Thoracic aorta (tissue), 2 donors: ENCODE data around the gene DLK2. TPM values are rescaled to one million over a fixed set of nuclear protein-coding genes. Genes with fewer than 3 reads are reported as not detected.
"Not testable (repeated sequence)": the region's sequence is repeated elsewhere in the genome, so short reads cannot be mapped to it uniquely, and the experiment has no call there.

Experiments used
- ATAC-seq: fragments of 150-250 bp; one replicate; pipeline ENCODE4 v1.8.0; 2017; ENCODE audit warnings: low read depth; ENCODE audit not compliant: insufficient number of reproducible peaks, low FRiP score
- DNase-seq: peaks from one replicate; pipeline ENCODE4 v3.0.0-alpha.2; 2020; ENCODE audit warnings: low spot score
- H3K27ac ChIP-seq, 2 donors: fragments of 200-600 bp; sonication (generic); 1 replicate in 1 of 2; 2 replicates in 1 of 2; pipeline ENCODE4 v1.5.1; 2016; ENCODE audit warnings: mild to moderate bottlenecking in 2 of 2, moderate library complexity in 2 of 2
- H3K27me3 ChIP-seq: fragments of 200-600 bp; sonication (generic); replicated peaks from 2 replicates; pipeline ENCODE4 v1.6.0; 2016; ENCODE audit warnings: mild to moderate bottlenecking; ENCODE audit not compliant: insufficient read depth
- H3K36me3 ChIP-seq: fragments of 200-600 bp; sonication (generic); one replicate; pipeline ENCODE4 v1.5.1; 2016
- H3K4me1 ChIP-seq, 2 donors: fragments of 200-600 bp; sonication (generic); 1 replicate in 1 of 2; 2 replicates in 1 of 2; pipeline versions ENCODE4 v1.5.1 to v1.6.0; 2016; ENCODE audit warnings: low read depth in 2 of 2, mild to moderate bottlenecking in 1 of 2; ENCODE audit not compliant: control insufficient read depth in 1 of 2
- H3K4me3 ChIP-seq: fragments of 200-600 bp; sonication (generic); 2 replicates; pipeline ENCODE4 v1.5.1; 2016; ENCODE audit warnings: mild to moderate bottlenecking
- H3K9me3 ChIP-seq: fragments of 200-600 bp; sonication (generic); 2 replicates; pipeline ENCODE4 v1.5.1; 2016
- total RNA-seq, 2 donors: library from RNA; depleted of rRNA; stranded (reverse); fragments of >200 nt; gene quantifications; one replicate each; pipeline versions ENCODE4 v1.1.0 to v1.2.3, GENCODE V29; 2016
- TF ChIP-seq, protein P1 (sequence below): fragments of 200-600 bp; sonication (generic); IDR thresholded peaks from one replicate; pipeline ENCODE4 v1.5.1; 2019; ENCODE audit warnings: antibody characterized with exemption

Gene DLK2
- total RNA-seq, 2 donors from 2014 or later = not detected

DNA sequence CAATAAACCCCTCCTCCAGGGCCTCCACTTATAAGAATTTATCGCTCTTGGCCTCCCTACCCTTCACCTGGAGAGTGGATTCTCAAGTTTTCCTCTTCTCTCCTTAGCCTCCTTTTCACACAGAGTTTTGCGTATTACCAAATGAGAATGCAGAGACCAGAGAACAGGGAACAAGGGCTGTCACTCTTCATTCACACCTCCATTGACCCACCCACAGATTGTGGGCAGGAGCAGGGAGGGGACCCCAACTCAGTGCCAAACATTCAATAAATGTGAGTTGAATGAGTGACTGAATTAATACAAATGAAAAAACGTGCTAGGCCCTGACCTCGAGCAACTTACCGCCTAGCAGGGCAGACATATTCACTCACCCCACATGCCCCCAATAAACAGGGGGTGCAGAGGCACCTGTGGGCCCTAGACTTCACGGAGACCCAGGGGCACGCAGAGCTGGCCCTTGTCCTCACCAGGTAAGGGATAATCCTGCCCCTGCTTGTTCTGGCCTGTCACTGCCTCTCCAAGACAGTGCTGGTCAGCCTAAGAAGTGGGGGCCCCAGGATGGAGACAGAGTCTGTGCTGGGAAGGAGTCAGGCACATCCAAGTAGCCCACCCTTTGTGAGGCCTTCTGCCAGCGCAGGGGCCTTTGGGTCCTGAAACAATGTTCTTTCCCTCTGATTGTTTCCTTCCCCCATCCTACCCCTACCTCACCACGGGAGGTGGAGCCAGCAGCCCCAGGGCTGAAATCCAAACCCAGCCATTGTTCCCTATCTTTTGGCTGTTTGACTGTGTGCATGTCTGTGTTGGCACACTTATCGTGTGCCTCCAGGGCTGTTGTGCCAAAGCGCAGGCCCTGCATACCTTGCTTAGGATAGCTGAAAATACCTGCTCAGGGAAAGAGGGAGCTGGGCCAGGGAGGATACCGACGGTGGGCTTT lies 13.7 kb upstream of the DLK2 start:
- no peaks in the 10 kb centered on the region for H3K36me3 ChIP-seq
- no peak overlapping the region for H3K4me3 ChIP-seq
- TF ChIP-seq, protein P1, sequence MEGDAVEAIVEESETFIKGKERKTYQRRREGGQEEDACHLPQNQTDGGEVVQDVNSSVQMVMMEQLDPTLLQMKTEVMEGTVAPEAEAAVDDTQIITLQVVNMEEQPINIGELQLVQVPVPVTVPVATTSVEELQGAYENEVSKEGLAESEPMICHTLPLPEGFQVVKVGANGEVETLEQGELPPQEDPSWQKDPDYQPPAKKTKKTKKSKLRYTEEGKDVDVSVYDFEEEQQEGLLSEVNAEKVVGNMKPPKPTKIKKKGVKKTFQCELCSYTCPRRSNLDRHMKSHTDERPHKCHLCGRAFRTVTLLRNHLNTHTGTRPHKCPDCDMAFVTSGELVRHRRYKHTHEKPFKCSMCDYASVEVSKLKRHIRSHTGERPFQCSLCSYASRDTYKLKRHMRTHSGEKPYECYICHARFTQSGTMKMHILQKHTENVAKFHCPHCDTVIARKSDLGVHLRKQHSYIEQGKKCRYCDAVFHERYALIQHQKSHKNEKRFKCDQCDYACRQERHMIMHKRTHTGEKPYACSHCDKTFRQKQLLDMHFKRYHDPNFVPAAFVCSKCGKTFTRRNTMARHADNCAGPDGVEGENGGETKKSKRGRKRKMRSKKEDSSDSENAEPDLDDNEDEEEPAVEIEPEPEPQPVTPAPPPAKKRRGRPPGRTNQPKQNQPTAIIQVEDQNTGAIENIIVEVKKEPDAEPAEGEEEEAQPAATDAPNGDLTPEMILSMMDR = no peak
- DNase-seq (no peak), ATAC-seq (no peak)
- no peaks in the 10 kb centered on the region for H3K4me1 ChIP-seq
- H3K9me3 ChIP-seq = no peaks in the 10 kb centered on the region
- no peaks in the 10 kb centered on the region for H3K27me3 ChIP-seq
- H3K27ac ChIP-seq = no peak overlapping the region

DNA sequence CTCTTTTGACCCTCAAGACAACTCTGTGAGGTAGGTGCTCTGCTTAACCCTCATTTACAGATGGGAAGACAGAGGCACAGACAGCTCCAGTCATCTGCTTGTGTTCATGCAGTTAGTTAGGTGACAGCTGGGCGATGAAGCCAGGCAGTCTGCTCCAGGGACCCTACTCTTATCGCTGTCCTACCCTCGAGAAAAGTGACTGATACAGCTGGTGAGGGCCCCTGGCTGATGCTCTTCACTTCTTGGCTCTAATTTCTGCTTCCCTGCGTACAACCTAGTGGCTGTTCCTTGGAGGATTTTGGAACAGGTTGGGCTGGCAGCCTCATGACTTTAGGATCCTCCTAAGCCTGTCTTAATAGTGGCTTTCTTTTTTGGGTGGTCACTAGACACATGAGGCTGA lies 12.9 kb upstream of the DLK2 start:
- DNase-seq = no peak
- ATAC-seq = no peak
- Histone ChIP-seq H3K4me3 (no peak overlapping the region), H3K4me1 (no peaks in the 10 kb centered on the region), H3K27me3 (no peaks in the 10 kb centered on the region), H3K36me3 (no peaks in the 10 kb centered on the region), H3K27ac (no peak overlapping the region), H3K9me3 (no peaks in the 10 kb centered on the region)
- TF ChIP-seq, protein P1 = no peak

DNA sequence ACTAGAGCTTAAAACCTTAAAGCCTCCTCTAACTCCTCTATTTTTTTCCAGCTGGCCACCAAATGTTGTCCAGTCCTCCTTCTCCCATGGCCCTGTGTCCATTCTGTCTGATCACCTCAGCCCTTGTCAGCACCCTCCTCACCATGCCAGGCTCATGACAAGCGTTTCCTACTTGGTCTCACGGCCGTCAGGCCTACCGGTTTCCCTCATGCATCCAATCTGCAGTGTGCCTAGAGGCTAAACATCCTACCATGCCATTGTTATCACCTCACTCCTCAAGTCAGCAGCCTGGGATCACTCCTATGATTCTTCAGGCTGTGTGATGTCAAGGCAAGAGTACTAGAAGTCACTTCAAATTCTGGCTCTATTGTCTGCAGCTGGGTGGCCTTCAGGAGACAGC lies 12.4 kb upstream of the DLK2 start:
- TF ChIP-seq, protein P1 = no peak
- H3K9me3 ChIP-seq = no peaks in the 10 kb centered on the region
- ATAC-seq (no peak), DNase-seq (no peak)
- H3K4me3 ChIP-seq = no peak overlapping the region
- no peaks in the 10 kb centered on the region for H3K27me3 ChIP-seq
- H3K27ac ChIP-seq = no peak overlapping the region
- H3K4me1 ChIP-seq = no peaks in the 10 kb centered on the region
- no peaks in the 10 kb centered on the region for H3K36me3 ChIP-seq

DNA sequence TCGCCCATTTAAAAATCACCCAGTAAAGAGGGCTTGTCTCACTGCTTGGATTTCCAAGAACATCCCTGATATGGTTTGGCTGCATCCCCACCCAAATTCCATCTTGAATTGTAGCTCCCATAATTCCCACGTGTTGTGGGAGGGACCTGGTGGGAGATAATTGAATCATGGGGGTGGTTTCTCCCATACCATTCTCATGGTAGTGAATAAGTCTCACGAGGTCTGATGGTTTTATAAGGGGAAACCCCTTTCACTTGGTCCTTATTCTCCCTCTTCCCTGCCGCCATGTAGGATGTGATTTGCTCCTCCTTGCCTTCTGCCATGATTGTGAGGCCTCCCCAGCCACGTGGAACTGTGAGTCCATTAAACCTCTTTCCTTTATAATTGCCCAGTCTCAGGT lies 11.9 kb upstream of the DLK2 start:
- ATAC-seq, H3K36me3 ChIP-seq, DNase-seq, H3K4me1 ChIP-seq, H3K4me3 ChIP-seq, H3K9me3 ChIP-seq, H3K27me3 ChIP-seq, H3K27ac ChIP-seq: not testable (repeated sequence)

DNA sequence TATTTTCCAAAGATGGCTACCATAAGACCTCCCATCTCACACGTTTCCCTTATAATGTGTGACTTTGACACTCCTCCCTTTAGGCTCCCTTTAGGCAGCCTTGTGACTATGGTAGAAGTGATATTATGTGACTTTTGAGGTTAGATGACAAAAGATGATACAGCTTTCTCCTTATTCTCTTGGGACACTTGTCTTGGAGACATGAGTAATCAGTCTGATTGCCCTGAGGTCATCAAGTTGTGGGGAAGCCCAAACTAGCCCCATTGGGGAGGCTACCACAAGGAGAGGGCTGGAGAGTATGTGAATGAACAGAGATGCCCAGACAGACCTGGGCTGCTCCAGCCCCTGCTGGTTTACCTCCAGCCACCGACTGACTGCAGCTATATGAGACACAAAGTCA lies 10.6 kb upstream of the DLK2 start:
- ATAC-seq (no peak), DNase-seq (no peak)
- TF ChIP-seq, protein P1 = no peak
- Histone ChIP-seq H3K36me3 (no peaks in the 10 kb centered on the region), H3K9me3 (no peaks in the 10 kb centered on the region), H3K4me3 (no peak overlapping the region), H3K27ac (no peak overlapping the region), H3K4me1 (no peaks in the 10 kb centered on the region), H3K27me3 (peaks cover 4% of the 10 kb centered on the region)
